Mammary epithelial cell (primary cell): Measurements from ENCODE around the gene BNC2.

Source experiments
- EZH2 ChIP-seq: IDR thresholded peaks from 2 replicates; pipeline ENCODE4 v1.6.1; 2012; ENCODE audit warnings: low read length, inconsistent platforms, borderline replicate concordance
- TF ChIP-seq, protein P1 (sequence below), 2 donors: IDR thresholded peaks in 1 of 2; conservative IDR thresholded peaks in 1 of 2; 2 replicates each; pipeline ENCODE4 v1.5.1; 2011 to 2012; ENCODE audit warnings: inconsistent platforms in 2 of 2, low read length in 2 of 2, mild to moderate bottlenecking in 2 of 2, control low read depth in 1 of 2, low read depth in 1 of 2; ENCODE audit not compliant: insufficient read depth in 1 of 2; ENCODE audit errors: extremely low read depth in 1 of 2

DNA sequence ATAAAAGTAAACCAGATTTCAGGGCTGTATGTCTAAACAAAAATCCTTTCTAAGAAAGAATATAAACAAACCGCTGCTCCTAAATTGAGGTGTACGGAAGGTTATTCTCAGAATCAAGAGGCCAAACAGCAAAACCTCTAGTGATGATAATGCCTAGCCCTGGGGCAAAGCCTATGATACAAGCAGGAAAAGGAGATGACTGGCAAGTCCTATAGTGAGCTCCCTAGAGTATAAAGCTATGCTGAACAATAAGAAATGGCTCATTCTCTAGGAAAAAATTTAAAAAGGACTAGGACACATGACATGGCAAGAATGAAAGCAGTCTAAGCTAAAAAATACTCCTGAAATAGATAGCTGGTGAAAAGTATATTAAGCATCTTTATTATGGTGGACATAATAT, 187.1 kb downstream of the BNC2 start:
- TF ChIP-seq, protein P1, sequence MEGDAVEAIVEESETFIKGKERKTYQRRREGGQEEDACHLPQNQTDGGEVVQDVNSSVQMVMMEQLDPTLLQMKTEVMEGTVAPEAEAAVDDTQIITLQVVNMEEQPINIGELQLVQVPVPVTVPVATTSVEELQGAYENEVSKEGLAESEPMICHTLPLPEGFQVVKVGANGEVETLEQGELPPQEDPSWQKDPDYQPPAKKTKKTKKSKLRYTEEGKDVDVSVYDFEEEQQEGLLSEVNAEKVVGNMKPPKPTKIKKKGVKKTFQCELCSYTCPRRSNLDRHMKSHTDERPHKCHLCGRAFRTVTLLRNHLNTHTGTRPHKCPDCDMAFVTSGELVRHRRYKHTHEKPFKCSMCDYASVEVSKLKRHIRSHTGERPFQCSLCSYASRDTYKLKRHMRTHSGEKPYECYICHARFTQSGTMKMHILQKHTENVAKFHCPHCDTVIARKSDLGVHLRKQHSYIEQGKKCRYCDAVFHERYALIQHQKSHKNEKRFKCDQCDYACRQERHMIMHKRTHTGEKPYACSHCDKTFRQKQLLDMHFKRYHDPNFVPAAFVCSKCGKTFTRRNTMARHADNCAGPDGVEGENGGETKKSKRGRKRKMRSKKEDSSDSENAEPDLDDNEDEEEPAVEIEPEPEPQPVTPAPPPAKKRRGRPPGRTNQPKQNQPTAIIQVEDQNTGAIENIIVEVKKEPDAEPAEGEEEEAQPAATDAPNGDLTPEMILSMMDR (conservative IDR thresholded peaks at IDR 0.05 in 1 of 2, IDR thresholded peaks at IDR 0.05 in 1 of 2; ENCODE audit: extremely low read depth in 1 of 2, insufficient read depth in 1 of 2, low read depth in 1 of 2, low read length in 2 of 2), result no peak
- TF ChIP-seq EZH2, result no peak
